Cortex of kidney (tissue), 1 donor: ENCODE measurements around the gene CALHM1.
"Not testable (repeated sequence)": the region's sequence is repeated elsewhere in the genome, so short reads cannot be mapped to it uniquely, and the experiment has no call there.

Experiments used
- DNase-seq: peaks from one replicate; lab custom pipeline; 2025; lab: John Stamatoyannopoulos, UW

Gene CALHM1

GRCh38 chr10:103486635-103487409, 28.1 kb upstream of the CALHM1 start:
- not testable (repeated sequence) for DNase-seq

DNA sequence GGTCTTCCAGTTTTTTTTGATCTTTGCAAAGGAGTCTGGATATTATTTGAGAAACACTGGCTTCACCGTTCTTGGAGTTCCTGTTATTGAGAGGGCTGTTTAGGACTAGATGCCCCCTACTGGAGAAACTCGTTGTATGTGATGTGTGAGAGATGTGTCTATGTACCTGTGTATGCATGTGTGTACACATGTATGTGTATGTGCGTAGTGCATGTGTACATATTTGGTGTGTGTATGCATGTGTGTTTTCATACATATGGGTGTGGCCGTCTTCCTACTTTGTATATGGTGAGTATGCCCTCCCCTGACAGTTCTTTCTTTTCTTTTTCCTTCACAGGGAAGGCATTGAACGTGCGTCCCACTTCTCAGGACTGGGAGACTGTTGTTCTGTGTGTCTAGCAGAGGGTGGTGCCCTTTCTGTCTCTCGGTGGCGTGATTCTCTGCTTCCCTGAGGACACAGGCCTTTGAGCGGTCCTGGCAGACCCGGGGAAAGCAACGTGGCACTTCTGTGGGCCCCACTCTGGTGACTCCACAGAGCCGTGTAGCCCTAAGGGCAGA, 23.4 kb upstream of the CALHM1 start:
- no peak for DNase-seq

- no peak for DNase-seq
These were observed 21.8 kb upstream of the CALHM1 start for GRCh38 chr10:103480521-103480920.

DNA sequence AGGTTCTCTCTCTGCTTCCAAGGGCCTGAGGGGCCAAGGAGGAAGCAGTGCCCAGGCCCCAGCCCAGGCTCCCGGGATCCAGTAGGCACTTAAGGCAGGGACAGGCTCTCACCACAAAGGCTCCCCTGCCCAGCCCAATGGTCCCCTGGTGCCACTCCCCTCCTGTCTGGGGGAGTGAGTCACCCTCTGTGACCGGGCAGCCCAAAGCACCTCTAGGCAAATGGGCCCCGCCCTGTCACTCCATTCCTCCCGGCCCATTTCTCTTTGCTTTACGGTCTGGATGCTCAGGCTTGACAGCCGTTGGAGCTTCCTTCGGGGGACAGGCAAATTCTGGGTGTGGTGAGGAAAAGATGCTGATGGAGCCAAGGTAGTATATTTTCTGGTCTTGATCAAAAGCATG, 20.4 kb upstream of the CALHM1 start, which contains the start of gene CALHM3:
TSS of gene CALHM3 (minus strand) at position 106 of the 400 bp plus-strand sequence. CDS start 208 bp downstream, outside the sequence.
- no peak for DNase-seq

GRCh38 chr10:103478671-103479070, 20.0 kb upstream of the CALHM1 start:
- no peak for DNase-seq

DNA sequence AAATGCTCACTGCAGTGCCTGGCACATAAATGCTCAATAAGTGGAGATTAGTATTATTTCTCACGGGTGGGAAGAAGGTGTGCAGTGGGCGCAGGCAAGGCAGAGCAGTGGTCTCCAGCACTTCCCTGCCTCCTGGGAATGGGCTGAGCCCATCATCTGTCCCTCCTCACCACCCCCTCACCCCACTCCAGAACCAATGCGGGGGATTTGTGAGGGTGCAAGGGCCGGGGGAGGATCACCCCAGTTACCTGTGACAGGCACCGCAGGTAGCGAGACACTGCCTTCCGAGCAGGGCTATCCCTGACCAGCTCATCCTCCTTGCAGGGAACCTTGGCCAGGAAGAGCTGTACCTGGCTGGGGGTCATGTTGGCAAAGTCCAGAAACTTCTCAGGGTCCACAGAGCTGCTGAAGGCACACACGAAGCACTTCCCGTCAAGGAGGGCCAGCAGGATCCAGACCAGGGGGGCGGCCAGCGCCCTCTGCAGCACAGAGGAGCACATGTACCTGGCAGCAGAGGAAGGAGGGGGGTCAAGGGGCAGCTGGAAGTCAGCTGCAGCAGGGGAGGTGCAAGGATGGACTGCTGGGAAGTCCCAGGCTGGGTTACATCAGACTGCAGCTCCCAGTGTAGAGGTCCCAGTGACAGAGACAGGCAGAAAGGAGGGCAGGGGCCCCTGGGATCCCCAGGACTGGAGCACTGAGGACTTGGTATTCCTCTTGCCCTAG, 17.5 kb upstream of the CALHM1 start:
- DNase-seq: no peak

DNA sequence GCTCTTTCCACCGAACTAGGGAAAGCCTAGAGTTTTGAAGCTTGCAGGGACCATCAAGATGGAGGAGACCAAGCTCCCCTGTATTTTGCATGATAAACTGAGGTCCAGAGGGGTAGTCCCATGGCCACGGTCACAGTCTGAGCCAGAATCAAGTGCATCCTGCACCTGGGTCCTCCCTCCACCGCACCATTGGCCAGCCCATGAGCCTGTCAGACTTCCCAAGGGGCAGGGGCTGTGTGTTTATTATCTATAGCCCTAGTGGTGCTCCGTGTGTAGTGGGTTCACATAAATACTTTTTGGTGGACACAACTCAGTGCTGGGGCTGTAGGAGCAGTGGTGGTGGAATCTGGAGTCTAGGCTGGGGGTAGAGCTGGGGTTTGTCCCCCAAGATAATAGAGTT, 16.7 kb upstream of the CALHM1 start:
- no peak for DNase-seq

DNA sequence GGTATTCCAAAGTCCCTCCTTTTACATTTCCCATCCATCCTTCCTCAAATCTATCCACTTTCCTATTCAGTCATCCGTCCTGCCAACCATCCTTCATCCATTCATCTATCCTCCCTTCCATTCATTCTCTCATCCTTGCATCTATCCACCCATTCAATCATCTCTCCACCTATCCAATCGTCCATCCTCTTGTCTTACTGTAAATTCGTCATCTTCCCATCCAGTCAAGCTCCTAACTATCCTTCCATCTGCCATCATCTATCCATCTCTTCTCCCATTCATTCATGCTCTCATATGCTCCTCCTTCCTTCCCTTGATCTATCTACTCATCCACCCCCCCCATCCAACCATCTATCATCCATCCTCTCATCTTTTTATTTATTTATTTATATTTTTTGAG, 15.4 kb upstream of the CALHM1 start:
- no peak for DNase-seq

- DNase-seq: no peak
These were observed 14.6 kb upstream of the CALHM1 start for GRCh38 chr10:103473261-103473671.

GRCh38 chr10:103472005-103472404, 13.3 kb upstream of the CALHM1 start:
- no peak for DNase-seq

- DNase-seq: no peak
These were observed 12.3 kb upstream of the CALHM1 start for GRCh38 chr10:103470761-103471653.

GRCh38 chr10:103469201-103469600, 10.5 kb upstream of the CALHM1 start:
- DNase-seq: no peak

GRCh38 chr10:103467406-103467805, 8.7 kb upstream of the CALHM1 start:
- no peak for DNase-seq

GRCh38 chr10:103466734-103467133, 8.0 kb upstream of the CALHM1 start:
- DNase-seq: no peak

GRCh38 chr10:103465411-103466179, 6.9 kb upstream of the CALHM1 start:
- no peak for DNase-seq

DNA sequence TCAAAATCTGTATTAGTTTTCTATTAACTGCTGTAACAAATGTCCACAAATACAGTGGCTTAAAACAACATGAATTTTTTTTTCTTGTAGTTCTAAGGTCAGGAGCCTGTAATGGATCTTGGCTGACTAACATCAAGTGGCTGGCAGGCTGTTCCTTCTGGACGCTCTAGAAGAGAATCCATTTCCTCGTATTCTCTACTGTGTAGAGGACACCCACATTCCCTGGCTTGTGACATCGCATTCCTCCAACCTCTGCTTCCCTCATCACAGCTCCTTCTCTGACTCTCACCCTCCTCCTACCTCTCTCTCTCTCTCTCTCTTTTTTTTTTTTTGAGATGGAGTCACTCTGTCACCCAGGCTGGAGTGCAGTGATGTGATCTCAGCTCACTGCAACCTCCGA, 4.8 kb upstream of the CALHM1 start:
- no peak for DNase-seq

DNA sequence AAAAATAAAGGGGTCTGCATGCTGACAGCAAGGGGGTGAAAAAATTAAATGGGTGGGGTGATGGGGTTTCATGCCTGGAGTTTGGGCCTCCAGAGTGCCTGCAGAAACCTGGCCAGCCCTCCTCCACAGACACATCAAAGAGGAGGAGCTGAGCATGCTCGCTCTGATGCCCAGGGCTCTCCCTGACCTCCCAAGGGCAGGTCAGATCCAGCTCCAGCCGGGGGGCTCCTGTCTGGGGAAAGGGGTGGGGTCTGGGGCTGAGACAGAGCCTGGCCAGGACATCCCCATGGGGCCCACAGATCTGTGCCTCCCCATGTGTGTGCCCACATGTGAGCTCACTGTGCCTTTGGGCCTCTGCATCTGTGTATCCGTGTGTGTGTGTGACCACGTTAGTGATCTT, 915 bp upstream of the CALHM1 start:
- DNase-seq: no peak

DNA sequence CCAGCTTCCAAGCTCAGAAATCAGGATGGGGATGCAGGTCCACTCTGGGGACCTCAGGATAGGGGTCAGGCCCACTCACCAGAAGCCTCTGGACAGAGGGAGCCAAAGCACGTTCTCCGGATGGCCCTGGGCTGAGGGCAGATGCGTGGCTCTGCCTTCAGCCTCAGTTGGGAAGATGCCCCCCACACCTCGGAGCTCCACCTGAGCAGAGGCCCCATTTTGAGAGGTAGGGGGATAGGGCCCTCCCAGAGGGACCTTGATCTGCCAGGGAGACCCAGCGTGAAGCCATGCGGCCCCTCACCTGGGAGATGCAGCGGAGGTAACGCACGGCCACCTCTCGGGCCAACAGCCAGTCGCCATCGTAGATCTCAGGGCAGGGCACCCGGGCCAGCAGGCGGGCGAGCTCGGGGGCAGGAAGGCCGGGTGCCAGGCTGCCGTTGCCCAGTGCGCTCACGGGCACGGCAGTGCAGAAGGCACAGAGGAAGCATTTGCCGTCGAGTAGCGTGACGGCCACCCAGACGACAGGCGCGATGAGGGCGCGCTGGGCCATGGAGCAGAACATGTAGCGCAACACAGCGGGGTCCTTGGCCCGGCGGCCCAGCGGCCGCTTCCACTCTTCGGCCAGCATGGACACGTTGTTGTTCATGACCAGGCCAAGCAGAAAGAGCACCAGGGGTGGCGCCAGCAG, 660 bp downstream of the CALHM1 start:
- no peak for DNase-seq

- DNase-seq: no peak
These were observed 1.5 kb downstream of the CALHM1 start for GRCh38 chr10:103457176-103457712.

GRCh38 chr10:103456074-103456660, 2.5 kb downstream of the CALHM1 start:
- no peak for DNase-seq
